DND-41 (cell line): ENCODE results near the gene GAPT.

Source experiments
- EZH2 ChIP-seq: IDR thresholded peaks from 3 replicates; pipeline ENCODE4 v1.6.1; 2012; ENCODE audit warnings: borderline replicate concordance, low read depth, mild to moderate bottlenecking, moderate library complexity, low read length, inconsistent platforms; ENCODE audit not compliant: severe bottlenecking
- TF ChIP-seq, protein P1 (sequence below): IDR thresholded peaks from 2 replicates; pipeline ENCODE4 v1.5.1; 2012; ENCODE audit warnings: borderline replicate concordance, low read length, moderate library complexity, mild to moderate bottlenecking; ENCODE audit not compliant: poor library complexity, severe bottlenecking; ENCODE audit errors: extremely low read depth

DNA sequence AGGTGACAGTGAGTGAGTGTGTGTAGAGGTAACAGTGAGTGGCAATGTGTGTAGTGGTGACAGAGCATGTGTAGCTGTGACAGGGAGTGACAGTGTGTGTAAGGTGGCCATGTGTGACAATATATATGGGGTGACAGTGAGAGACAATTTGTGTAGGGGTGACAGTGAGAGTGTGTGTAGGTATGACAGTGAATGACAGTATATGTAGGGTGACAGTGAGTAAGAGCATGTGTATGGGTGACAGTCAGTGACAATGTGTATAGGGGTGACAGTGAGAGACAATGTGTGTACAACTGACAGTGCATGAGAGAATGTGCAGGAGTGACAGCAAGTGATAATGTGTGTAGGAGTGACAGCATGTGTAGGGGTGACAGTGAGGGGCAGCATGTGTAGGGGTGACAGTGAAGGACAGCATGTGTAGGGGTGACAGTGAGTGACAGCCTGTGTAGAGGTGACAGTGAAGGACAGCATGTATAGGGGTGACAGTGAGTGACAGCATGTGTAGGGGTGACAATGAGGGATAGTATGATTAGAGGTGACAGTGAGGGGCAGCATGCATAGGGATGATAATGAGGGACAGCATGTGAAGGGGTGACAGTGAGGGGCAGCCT, 10.1 kb upstream of the GAPT start:
- TF ChIP-seq, protein P1, sequence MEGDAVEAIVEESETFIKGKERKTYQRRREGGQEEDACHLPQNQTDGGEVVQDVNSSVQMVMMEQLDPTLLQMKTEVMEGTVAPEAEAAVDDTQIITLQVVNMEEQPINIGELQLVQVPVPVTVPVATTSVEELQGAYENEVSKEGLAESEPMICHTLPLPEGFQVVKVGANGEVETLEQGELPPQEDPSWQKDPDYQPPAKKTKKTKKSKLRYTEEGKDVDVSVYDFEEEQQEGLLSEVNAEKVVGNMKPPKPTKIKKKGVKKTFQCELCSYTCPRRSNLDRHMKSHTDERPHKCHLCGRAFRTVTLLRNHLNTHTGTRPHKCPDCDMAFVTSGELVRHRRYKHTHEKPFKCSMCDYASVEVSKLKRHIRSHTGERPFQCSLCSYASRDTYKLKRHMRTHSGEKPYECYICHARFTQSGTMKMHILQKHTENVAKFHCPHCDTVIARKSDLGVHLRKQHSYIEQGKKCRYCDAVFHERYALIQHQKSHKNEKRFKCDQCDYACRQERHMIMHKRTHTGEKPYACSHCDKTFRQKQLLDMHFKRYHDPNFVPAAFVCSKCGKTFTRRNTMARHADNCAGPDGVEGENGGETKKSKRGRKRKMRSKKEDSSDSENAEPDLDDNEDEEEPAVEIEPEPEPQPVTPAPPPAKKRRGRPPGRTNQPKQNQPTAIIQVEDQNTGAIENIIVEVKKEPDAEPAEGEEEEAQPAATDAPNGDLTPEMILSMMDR: no peak
- no peak for TF ChIP-seq EZH2
